Transverse colon (tissue), 4 donors: ENCODE measurements around the gene ARHGAP42. TPM values are rescaled to one million over a fixed set of nuclear protein-coding genes. Genes with fewer than 3 reads are reported as not detected.

ENCODE experiments used
- DNase-seq: peaks from one replicate; pipeline ENCODE4 v3.0.0-alpha.2; 2019
- H3K27ac ChIP-seq, 4 donors: fragments of 200-600 bp; sonication (generic); 2 replicates each; pipeline ENCODE4 v1.5.1; 2016 to 2018; ENCODE audit warnings: inconsistent platforms in 4 of 4
- H3K27me3 ChIP-seq: fragments of 200-600 bp; sonication (generic); 2 replicates; pipeline ENCODE4 v1.5.1; 2017; ENCODE audit warnings: inconsistent platforms
- H3K36me3 ChIP-seq, 4 donors: fragments of 200-600 bp; sonication (generic); 2 replicates each; pipeline ENCODE4 v1.5.1; 2017 to 2019; ENCODE audit warnings: inconsistent platforms in 4 of 4
- H3K4me1 ChIP-seq, 4 donors: fragments of 200-600 bp; sonication (generic); 2 replicates each; pipeline ENCODE4 v1.5.1; 2017 to 2020; ENCODE audit warnings: inconsistent platforms in 4 of 4
- H3K4me3 ChIP-seq, 4 donors: fragments of 200-600 bp; sonication (generic); 1 replicate in 1 of 4; 2 replicates in 3 of 4; pipeline versions ENCODE4 v1.5.1 to v1.6.1; 2017 to 2019; ENCODE audit warnings: inconsistent platforms in 4 of 4
- H3K9me3 ChIP-seq, 2 donors: fragments of 200-600 bp; sonication (generic); 2 replicates each; pipeline ENCODE4 v1.5.1; 2017 to 2019; ENCODE audit warnings: inconsistent platforms in 2 of 2
- CTCF ChIP-seq, 5 experiments: fragments of 200-600 bp in 3 of 5; fragments of 450-650 bp in 2 of 5; sonication (generic) in 3 of 5; IDR thresholded peaks; 1 replicate in 2 of 5; 2 replicates in 3 of 5; pipeline ENCODE4 v1.5.1; 2016 to 2017; ENCODE audit warnings: antibody characterized with exemption in 5 of 5, inconsistent platforms in 3 of 5, mild to moderate bottlenecking in 2 of 5, moderate library complexity in 1 of 5
- EP300 ChIP-seq: sonication (generic); formaldehyde crosslinking; IDR thresholded peaks from one replicate; pipeline ENCODE4 v1.6.1; 2017; ENCODE audit warnings: antibody characterized with exemption, low read depth
- POLR2A ChIP-seq: fragments of 450-650 bp; IDR thresholded peaks from one replicate; pipeline ENCODE4 v1.6.1; 2016; ENCODE audit warnings: antibody characterized with exemption, mild to moderate bottlenecking, moderate library complexity
- POLR2AphosphoS5 ChIP-seq, 3 donors: sonication (generic); formaldehyde crosslinking; IDR thresholded peaks; one replicate each; pipeline ENCODE4 v1.6.1; 2016; ENCODE audit warnings: antibody characterized with exemption in 3 of 3
- WGBS, 2 donors: methylation state at CpG; one replicate each; pipeline ENCODE4 v1.1.5; 2018; ENCODE audit warnings: low coverage in 1 of 2; 5-methylcytosine and 5-hydroxymethylcytosine counted together
- in situ Hi-C, 4 donors: fragments of 200-750 bp; cut with MboI; loops; one replicate each; pipeline versions ENCODE4 v1.15.0 to v1.15.1; 2017; ENCODE audit warnings: low sequenced_read_pairs in 3 of 4, low pct_ligation_motif_present in 1 of 4, low pct_unique_long_range_greater_than_20kb in 1 of 4
- intact Hi-C: fragments of 100-400 bp; cut with DNase I; formaldehyde crosslinking; loops from one replicate; pipeline ENCODE4 v1.15.1; 2023; ENCODE audit warnings: low total_unique reads
- total RNA-seq, 4 donors: library from RNA; depleted of rRNA; stranded (reverse); fragments of >200 nt; gene quantifications; one replicate each; pipeline ENCODE4 v1.1.0, GENCODE V29; 2016

ARHGAP42 gene
- total RNA-seq, 4 donors from 2014 or later, result 33.3 to 62.5 (median 40.9) TPM

GRCh38 chr11:101030692-101031091 is 343.6 kb downstream of the ARHGAP42 start:
- intact Hi-C loops, result no loop called here
- 70 to 76% methylated on average over 1 of the region's 1 CpG for WGBS, 2 donors

GRCh38 chr11:101031713-101032112 is 344.6 kb downstream of the ARHGAP42 start:
- Histone ChIP-seq H3K27me3 (no peaks in the 10 kb centered on the region), H3K27ac (no peak overlapping the region), H3K4me1 (no peaks in the 10 kb centered on the region), H3K4me3 (no peak overlapping the region), H3K36me3 (no peaks in the 10 kb centered on the region), H3K9me3 (no peaks in the 10 kb centered on the region)
- WGBS, 2 donors, result 61 to 71% methylated on average over 2 to 3 of the region's 3 CpGs
- in situ Hi-C loops, result no loop called here
- intact Hi-C loops, result no loop called here
- no peak for TF ChIP-seq POLR2A
- TF ChIP-seq POLR2AphosphoS5 (IDR thresholded peaks at IDR 0.05), result no peak
- no peak for TF ChIP-seq EP300
- TF ChIP-seq CTCF (IDR thresholded peaks at IDR 0.05), result no peak
- DNase-seq, result no peak

More at GRCh38 chr11:101030692-101031091, 343.6 kb downstream of the ARHGAP42 start:
- TF ChIP-seq POLR2AphosphoS5 (IDR thresholded peaks at IDR 0.05), result no peak
- TF ChIP-seq POLR2A, result no peak
- TF ChIP-seq EP300, result no peak
- TF ChIP-seq CTCF (IDR thresholded peaks at IDR 0.05), result no peak
- no peaks in the 10 kb centered on the region for H3K9me3 ChIP-seq
- H3K27me3 ChIP-seq, result no peaks in the 10 kb centered on the region
- no peak for DNase-seq
- H3K27ac ChIP-seq, result no peak overlapping the region
- H3K4me1 ChIP-seq, result no peaks in the 10 kb centered on the region
- in situ Hi-C loops, result no loop called here
- no peak overlapping the region for H3K4me3 ChIP-seq
- no peaks in the 10 kb centered on the region for H3K36me3 ChIP-seq

- intact Hi-C loops, result no loop called here
- no peaks in the 10 kb centered on the region for H3K36me3 ChIP-seq
- no peak for DNase-seq
- no peaks in the 10 kb centered on the region for H3K27me3 ChIP-seq
- TF ChIP-seq CTCF (IDR thresholded peaks at IDR 0.05) (no peak), EP300 (no peak), POLR2AphosphoS5 (IDR thresholded peaks at IDR 0.05) (no peak), POLR2A (no peak)
- no peaks in the 10 kb centered on the region for H3K4me1 ChIP-seq
- in situ Hi-C loops, result no loop called here
- H3K4me3 ChIP-seq, result no peak overlapping the region
- H3K27ac ChIP-seq, result no peak overlapping the region
- no peaks in the 10 kb centered on the region for H3K9me3 ChIP-seq
Measured at GRCh38 chr11:101032991-101033390, 345.9 kb downstream of the ARHGAP42 start.

GRCh38 chr11:101034076-101034475 is 347.0 kb downstream of the ARHGAP42 start:
- H3K36me3 ChIP-seq, result no peaks in the 10 kb centered on the region
- no peaks in the 10 kb centered on the region for H3K4me1 ChIP-seq
- 31 to 65% methylated on average over 2 to 4 of the region's 4 CpGs for WGBS, 2 donors
- H3K27me3 ChIP-seq, result no peaks in the 10 kb centered on the region
- in situ Hi-C loops (no loop called here), intact Hi-C loops (no loop called here)
- H3K9me3 ChIP-seq, result no peaks in the 10 kb centered on the region
- TF ChIP-seq EP300 (no peak), POLR2A (no peak), POLR2AphosphoS5 (IDR thresholded peaks at IDR 0.05) (no peak), CTCF (IDR thresholded peaks at IDR 0.05) (no peak)
- no peak overlapping the region for H3K27ac ChIP-seq
- no peak for DNase-seq
- no peak overlapping the region for H3K4me3 ChIP-seq
